Ishikawa (cell line): Measurements from ENCODE around the gene TST.

Source experiments
- CEBPB ChIP-seq: IDR thresholded peaks from 2 replicates; pipeline ENCODE4 v1.6.1; 2012
- CREB1 ChIP-seq: IDR thresholded peaks from 2 replicates; pipeline ENCODE4 v1.6.1; 2012; ENCODE audit warnings: low read depth
- EGR1 ChIP-seq: IDR thresholded peaks from 2 replicates; pipeline ENCODE4 v1.6.1; 2012
- EP300 ChIP-seq: IDR thresholded peaks from 2 replicates; pipeline ENCODE4 v1.6.1; 2012; ENCODE audit warnings: borderline replicate concordance
- FOXM1 ChIP-seq: IDR thresholded peaks from 2 replicates; pipeline ENCODE4 v1.6.1; 2012; ENCODE audit warnings: low read depth, borderline replicate concordance
- NFIC ChIP-seq: IDR thresholded peaks from 2 replicates; pipeline ENCODE4 v1.6.1; 2012
- RAD21 ChIP-seq: IDR thresholded peaks from 2 replicates; pipeline ENCODE4 v1.6.1; 2012; ENCODE audit warnings: low read depth
- TAF1 ChIP-seq: IDR thresholded peaks from 2 replicates; pipeline ENCODE4 v1.6.1; 2012; ENCODE audit warnings: low read depth, mild to moderate bottlenecking
- TCF12 ChIP-seq: IDR thresholded peaks from 2 replicates; pipeline ENCODE4 v1.6.1; 2012; ENCODE audit warnings: low read depth
- TEAD4 ChIP-seq: IDR thresholded peaks from 2 replicates; pipeline ENCODE4 v1.6.1; 2012
- YY1 ChIP-seq: IDR thresholded peaks from 2 replicates; pipeline ENCODE4 v1.6.1; 2012; ENCODE audit warnings: low read depth
- ZBTB7A ChIP-seq: IDR thresholded peaks from 2 replicates; pipeline ENCODE4 v1.6.1; 2012; ENCODE audit warnings: low read depth
- TF ChIP-seq, protein P1 (sequence below): IDR thresholded peaks from 2 replicates; pipeline ENCODE4 v1.6.1; 2012; ENCODE audit warnings: low read depth, mild to moderate bottlenecking
- TF ChIP-seq, protein P2 (sequence below): IDR thresholded peaks from 2 replicates; pipeline ENCODE4 v1.6.1; 2012
- TF ChIP-seq, protein P3 (sequence below): IDR thresholded peaks from 2 replicates; pipeline ENCODE4 v1.6.1; 2012

TST gene

DNA sequence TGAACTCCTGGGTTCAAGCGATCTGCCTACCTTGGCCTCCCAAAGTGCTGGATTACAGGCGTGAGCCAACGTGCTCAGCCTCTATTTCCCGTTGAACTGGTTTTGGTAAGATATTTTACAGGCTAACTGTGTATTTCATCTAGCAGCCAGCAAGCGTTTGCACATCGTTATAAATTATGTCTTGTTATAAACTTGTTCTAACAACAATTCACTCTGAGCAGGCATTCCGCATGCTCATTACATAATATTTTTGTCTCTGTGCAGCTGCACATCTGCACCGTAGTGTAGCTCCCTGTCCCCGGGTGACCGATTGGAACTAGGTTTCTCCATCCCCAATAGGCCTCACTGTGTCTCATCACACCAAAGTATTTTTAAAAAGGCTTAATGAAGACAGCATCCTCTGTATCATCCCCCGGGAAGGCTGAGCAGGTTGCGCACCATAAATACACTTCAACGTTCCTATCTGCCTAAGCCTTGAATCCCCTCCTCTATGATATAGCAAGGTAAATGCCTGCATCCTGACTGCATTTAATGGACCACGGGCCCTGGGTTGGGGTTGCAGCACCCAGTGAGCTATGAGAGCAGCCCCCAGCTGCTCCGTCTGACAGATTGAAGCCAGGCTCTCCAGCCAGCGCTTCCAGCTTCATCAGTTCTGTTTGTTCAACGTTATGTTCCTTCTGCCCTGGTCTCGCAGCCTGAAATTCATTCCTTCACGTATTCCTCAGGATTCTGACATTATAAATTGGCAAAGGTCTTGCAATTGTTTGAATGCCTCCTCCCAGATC is 47.7 kb downstream of the TST start:
- TF ChIP-seq, protein P1, sequence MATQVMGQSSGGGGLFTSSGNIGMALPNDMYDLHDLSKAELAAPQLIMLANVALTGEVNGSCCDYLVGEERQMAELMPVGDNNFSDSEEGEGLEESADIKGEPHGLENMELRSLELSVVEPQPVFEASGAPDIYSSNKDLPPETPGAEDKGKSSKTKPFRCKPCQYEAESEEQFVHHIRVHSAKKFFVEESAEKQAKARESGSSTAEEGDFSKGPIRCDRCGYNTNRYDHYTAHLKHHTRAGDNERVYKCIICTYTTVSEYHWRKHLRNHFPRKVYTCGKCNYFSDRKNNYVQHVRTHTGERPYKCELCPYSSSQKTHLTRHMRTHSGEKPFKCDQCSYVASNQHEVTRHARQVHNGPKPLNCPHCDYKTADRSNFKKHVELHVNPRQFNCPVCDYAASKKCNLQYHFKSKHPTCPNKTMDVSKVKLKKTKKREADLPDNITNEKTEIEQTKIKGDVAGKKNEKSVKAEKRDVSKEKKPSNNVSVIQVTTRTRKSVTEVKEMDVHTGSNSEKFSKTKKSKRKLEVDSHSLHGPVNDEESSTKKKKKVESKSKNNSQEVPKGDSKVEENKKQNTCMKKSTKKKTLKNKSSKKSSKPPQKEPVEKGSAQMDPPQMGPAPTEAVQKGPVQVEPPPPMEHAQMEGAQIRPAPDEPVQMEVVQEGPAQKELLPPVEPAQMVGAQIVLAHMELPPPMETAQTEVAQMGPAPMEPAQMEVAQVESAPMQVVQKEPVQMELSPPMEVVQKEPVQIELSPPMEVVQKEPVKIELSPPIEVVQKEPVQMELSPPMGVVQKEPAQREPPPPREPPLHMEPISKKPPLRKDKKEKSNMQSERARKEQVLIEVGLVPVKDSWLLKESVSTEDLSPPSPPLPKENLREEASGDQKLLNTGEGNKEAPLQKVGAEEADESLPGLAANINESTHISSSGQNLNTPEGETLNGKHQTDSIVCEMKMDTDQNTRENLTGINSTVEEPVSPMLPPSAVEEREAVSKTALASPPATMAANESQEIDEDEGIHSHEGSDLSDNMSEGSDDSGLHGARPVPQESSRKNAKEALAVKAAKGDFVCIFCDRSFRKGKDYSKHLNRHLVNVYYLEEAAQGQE: no peak
- TF ChIP-seq FOXM1 (no peak), ZBTB7A (no peak), TAF1 (no peak), YY1 (no peak), CEBPB (no peak), EP300 (no peak), EGR1 (no peak)
- TF ChIP-seq, protein P2, sequence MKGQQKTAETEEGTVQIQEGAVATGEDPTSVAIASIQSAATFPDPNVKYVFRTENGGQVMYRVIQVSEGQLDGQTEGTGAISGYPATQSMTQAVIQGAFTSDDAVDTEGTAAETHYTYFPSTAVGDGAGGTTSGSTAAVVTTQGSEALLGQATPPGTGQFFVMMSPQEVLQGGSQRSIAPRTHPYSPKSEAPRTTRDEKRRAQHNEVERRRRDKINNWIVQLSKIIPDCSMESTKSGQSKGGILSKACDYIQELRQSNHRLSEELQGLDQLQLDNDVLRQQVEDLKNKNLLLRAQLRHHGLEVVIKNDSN: no peak

DNA sequence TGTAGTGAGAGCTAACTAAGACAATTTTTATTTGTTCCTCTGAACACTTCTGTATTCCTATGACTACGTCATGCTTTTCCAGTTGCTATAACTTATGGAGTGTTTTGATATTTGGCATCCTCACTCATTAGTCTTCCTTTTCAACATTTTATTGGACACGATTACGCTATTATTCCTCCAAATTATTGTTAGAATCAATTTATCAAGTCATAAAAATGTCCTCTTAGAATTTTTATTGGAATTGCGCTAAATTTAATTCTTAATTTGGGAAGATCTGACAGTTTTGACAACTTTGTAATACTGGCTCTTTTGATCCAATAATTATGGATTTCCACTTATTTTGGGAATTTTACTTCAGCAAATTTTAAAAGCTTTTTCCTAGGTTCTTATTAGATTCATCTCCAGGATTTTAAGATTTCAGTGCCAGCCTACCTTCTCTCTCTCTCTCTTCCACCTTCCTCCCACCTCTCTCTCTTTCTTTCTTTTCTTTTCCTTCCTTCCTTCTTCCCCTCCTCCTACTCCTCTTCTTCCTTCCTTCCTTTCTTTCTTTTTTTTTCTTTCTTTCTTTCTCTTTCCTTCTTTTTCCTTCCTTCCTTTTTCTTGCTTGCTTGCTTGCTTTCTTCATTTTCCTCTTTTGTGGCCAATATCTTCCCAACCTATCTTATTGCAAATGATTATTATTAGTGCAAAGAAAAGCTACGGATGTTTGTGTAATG is 50.8 kb downstream of the TST start:
- TF ChIP-seq NFIC (no peak), ZBTB7A (no peak), RAD21 (no peak), YY1 (no peak), CREB1 (no peak), TCF12 (no peak), CEBPB (no peak), TEAD4 (no peak), TAF1 (no peak), EGR1 (no peak), FOXM1 (no peak), EP300 (no peak)
- TF ChIP-seq, protein P3, sequence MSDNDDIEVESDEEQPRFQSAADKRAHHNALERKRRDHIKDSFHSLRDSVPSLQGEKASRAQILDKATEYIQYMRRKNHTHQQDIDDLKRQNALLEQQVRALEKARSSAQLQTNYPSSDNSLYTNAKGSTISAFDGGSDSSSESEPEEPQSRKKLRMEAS: no peak
- TF ChIP-seq, protein P2: no peak
- TF ChIP-seq, protein P1: no peak

DNA sequence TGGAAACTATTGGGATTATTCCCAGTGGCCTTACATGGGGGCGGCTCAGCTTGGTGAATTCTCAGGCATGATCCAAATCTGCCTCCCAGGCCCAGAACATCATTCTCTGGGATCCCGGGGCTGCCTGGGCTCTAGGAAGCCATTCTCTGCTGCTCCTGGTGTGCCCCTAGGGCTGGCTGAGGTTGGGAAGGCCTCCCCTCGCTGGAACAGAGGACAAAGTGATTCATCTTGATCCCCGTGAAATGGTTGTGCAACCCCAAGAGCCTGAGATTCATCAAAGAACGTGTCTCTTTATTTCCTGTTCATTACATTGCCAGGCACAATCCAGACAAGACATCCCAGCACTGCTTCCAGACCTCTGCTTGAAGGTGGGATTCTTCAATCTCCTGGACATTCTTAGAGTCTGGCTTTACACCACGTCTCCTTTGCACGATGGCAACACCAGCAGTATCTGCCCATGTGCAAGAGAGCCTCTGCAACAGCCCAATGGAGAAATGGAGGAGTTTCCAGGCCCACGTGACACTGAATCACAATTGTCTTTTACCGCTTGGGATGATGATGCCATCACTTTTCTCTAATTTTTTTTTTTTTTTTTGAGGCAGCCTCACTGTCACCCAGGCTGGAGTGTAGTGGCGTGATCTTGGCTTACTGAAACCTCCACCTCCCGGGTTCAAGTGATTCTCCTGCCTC is 52.3 kb downstream of the TST start:
- TF ChIP-seq, protein P1: no peak
- no peak for TF ChIP-seq EP300
- no peak for TF ChIP-seq YY1
- no peak for TF ChIP-seq CREB1
- TF ChIP-seq TCF12: no peak
- TF ChIP-seq EGR1: no peak
- no peak for TF ChIP-seq RAD21
- TF ChIP-seq NFIC: no peak

GRCh38 chr22:36965696-36966095 is 53.6 kb downstream of the TST start:
- no peak for TF ChIP-seq YY1
- TF ChIP-seq RAD21: no peak
- TF ChIP-seq TAF1: no peak
- no peak for TF ChIP-seq EP300
- no peak for TF ChIP-seq CREB1
- TF ChIP-seq, protein P2: no peak
- no peak for TF ChIP-seq CEBPB
- no peak for TF ChIP-seq EGR1
- TF ChIP-seq NFIC: no peak
- TF ChIP-seq TCF12: no peak
- TF ChIP-seq TEAD4: no peak
- TF ChIP-seq ZBTB7A: no peak
- no peak for TF ChIP-seq FOXM1
- TF ChIP-seq, protein P1: no peak
- TF ChIP-seq, protein P3: no peak
